H9 (cell line): ENCODE results near the gene PGS1. TPM values are rescaled to one million over a fixed set of nuclear protein-coding genes. Genes with fewer than 3 reads are reported as not detected.

Experiments used
- DNase-seq: peaks from one replicate; pipeline ENCODE4 v3.0.0-alpha.2; 2017
- H2AFZ ChIP-seq: one replicate; pipeline ENCODE4 v1.6.1; 2013; ENCODE audit warnings: mild to moderate bottlenecking, low read length, control low read depth, moderate library complexity
- H2AK5ac ChIP-seq: 2 replicates; pipeline ENCODE4 v1.6.1; 2013; ENCODE audit warnings: low read length, control low read depth, mixed read lengths; ENCODE audit not compliant: insufficient read length
- H2BK120ac ChIP-seq: one replicate; pipeline ENCODE4 v1.6.1; 2013; ENCODE audit warnings: low read depth, mild to moderate bottlenecking, low read length, control low read depth, inconsistent platforms; ENCODE audit not compliant: poor library complexity, severe bottlenecking
- H2BK12ac ChIP-seq: 2 replicates; pipeline ENCODE4 v1.6.1; 2013; ENCODE audit warnings: low read length, control low read depth, mixed read lengths, low read depth; ENCODE audit not compliant: insufficient read length
- H2BK15ac ChIP-seq: 2 replicates; pipeline ENCODE4 v1.6.1; 2013; ENCODE audit warnings: low read depth, low read length, control low read depth
- H2BK20ac ChIP-seq: one replicate; pipeline ENCODE4 v1.6.1; 2013; ENCODE audit warnings: low read depth, mild to moderate bottlenecking, low read length, control low read depth, inconsistent platforms; ENCODE audit not compliant: poor library complexity, severe bottlenecking
- H2BK5ac ChIP-seq: 2 replicates; pipeline ENCODE4 v1.6.1; 2013; ENCODE audit warnings: low read length, control low read depth, mixed read lengths; ENCODE audit not compliant: insufficient read length
- H3K14ac ChIP-seq: 2 replicates; pipeline ENCODE4 v1.6.1; 2013; ENCODE audit warnings: low read length, control low read depth; ENCODE audit not compliant: insufficient read depth
- H3K18ac ChIP-seq: 2 replicates; pipeline ENCODE4 v1.6.1; 2013; ENCODE audit warnings: low read depth, mild to moderate bottlenecking, mixed read lengths, low read length, control low read depth; ENCODE audit not compliant: insufficient read length
- H3K23ac ChIP-seq: 2 replicates; pipeline ENCODE4 v1.6.1; 2013; ENCODE audit warnings: low read length, control low read depth, mixed read lengths, low read depth; ENCODE audit not compliant: insufficient read length
- H3K23me2 ChIP-seq: 2 replicates; pipeline ENCODE4 v1.6.1; 2013; ENCODE audit warnings: low read depth, mild to moderate bottlenecking, mixed read lengths, low read length, control low read depth; ENCODE audit not compliant: insufficient read length, poor library complexity, severe bottlenecking
- H3K27ac ChIP-seq: 2 replicates; pipeline ENCODE4 v1.5.1; 2013; ENCODE audit warnings: low read length, control low read depth, mixed read lengths, low read depth; ENCODE audit not compliant: insufficient read length
- H3K27me3 ChIP-seq: 2 replicates; pipeline ENCODE4 v1.6.1; 2013; ENCODE audit warnings: low read length, control low read depth, inconsistent platforms; ENCODE audit not compliant: insufficient read depth
- H3K4ac ChIP-seq: 2 replicates; pipeline ENCODE4 v1.6.1; 2013; ENCODE audit warnings: low read depth, mild to moderate bottlenecking, control low read depth, inconsistent platforms, low read length, moderate library complexity
- H3K4me1 ChIP-seq: 2 replicates; pipeline ENCODE4 v1.6.1; 2013; ENCODE audit warnings: low read length, control low read depth, inconsistent platforms; ENCODE audit not compliant: insufficient read depth
- H3K4me2 ChIP-seq: 2 replicates; pipeline ENCODE4 v1.6.1; 2013; ENCODE audit warnings: low read length, control low read depth, mixed read lengths; ENCODE audit not compliant: insufficient read length, insufficient read depth
- H3K56ac ChIP-seq: 2 replicates; pipeline ENCODE4 v1.6.1; 2013; ENCODE audit warnings: low read depth, mild to moderate bottlenecking, mixed read lengths, low read length, control low read depth; ENCODE audit not compliant: insufficient read length
- H3K79me1 ChIP-seq: 2 replicates; pipeline ENCODE4 v1.6.1; 2013; ENCODE audit warnings: low read depth, mild to moderate bottlenecking, moderate library complexity, low read length, control low read depth, inconsistent platforms; ENCODE audit not compliant: insufficient read depth, poor library complexity, severe bottlenecking
- H3K79me2 ChIP-seq: 2 replicates; pipeline ENCODE4 v1.6.1; 2013; ENCODE audit warnings: low read length, control low read depth, inconsistent platforms; ENCODE audit not compliant: insufficient read depth
- H3K9ac ChIP-seq: 2 replicates; pipeline ENCODE4 v1.6.1; 2013; ENCODE audit warnings: low read length, control low read depth, mixed read lengths; ENCODE audit not compliant: insufficient read length; ENCODE audit errors: extremely low read depth
- H3K9me3 ChIP-seq: one replicate; pipeline ENCODE4 v1.6.1; 2013; ENCODE audit warnings: low read depth, low read length, inconsistent platforms; ENCODE audit not compliant: control insufficient read depth
- H3T11ph ChIP-seq: one replicate; pipeline ENCODE4 v1.6.1; 2013; ENCODE audit warnings: mild to moderate bottlenecking, low read length, control low read depth, inconsistent platforms
- H4K20me1 ChIP-seq: one replicate; pipeline ENCODE4 v1.6.1; 2013; ENCODE audit not compliant: control insufficient read depth, insufficient read length, insufficient read depth
- H4K5ac ChIP-seq: 2 replicates; pipeline ENCODE4 v1.6.1; 2013; ENCODE audit warnings: low read depth, mild to moderate bottlenecking, mixed read lengths, low read length, control low read depth; ENCODE audit not compliant: insufficient read length
- H4K8ac ChIP-seq: replicated peaks from 2 replicates; pipeline ENCODE4 v1.6.1; 2013; ENCODE audit warnings: low read length, control low read depth, mixed read lengths, low read depth; ENCODE audit not compliant: insufficient read length
- H4K91ac ChIP-seq: 2 replicates; pipeline ENCODE4 v1.6.1; 2013; ENCODE audit warnings: low read depth, mild to moderate bottlenecking, moderate library complexity, mixed read lengths, low read length, control low read depth; ENCODE audit not compliant: insufficient read length
- H3K27ac Mint-ChIP-seq, 3 experiments: 2 replicates in 2 of 3; 3 replicates in 1 of 3; pipeline ENCODE4 v1.8.0; 2020 to 2021; ENCODE audit warnings: mixed read lengths in 3 of 3, mild to moderate bottlenecking in 1 of 3, moderate library complexity in 1 of 3
- H3K27me3 Mint-ChIP-seq: 2 replicates; pipeline ENCODE4 v1.8.0; 2021; ENCODE audit warnings: low read depth, mild to moderate bottlenecking, moderate library complexity, mixed read lengths
- H3K36me3 Mint-ChIP-seq, 3 experiments: 2 replicates in 2 of 3; 3 replicates in 1 of 3; pipeline ENCODE4 v1.8.0; 2020 to 2021; ENCODE audit warnings: low read depth in 3 of 3, mixed read lengths in 3 of 3; ENCODE audit not compliant: insufficient read depth in 1 of 3
- H3K4me1 Mint-ChIP-seq, 2 experiments: 2 replicates each; pipeline ENCODE4 v1.8.0; 2020; ENCODE audit warnings: mixed read lengths in 2 of 2
- H3K4me3 Mint-ChIP-seq, 2 experiments: 2 replicates in 1 of 2; 3 replicates in 1 of 2; pipeline ENCODE4 v1.8.0; 2020 to 2021; ENCODE audit warnings: mild to moderate bottlenecking in 2 of 2, mixed read lengths in 2 of 2, moderate library complexity in 1 of 2
- H3K9me3 Mint-ChIP-seq, 2 experiments: 2 replicates in 1 of 2; 3 replicates in 1 of 2; pipeline ENCODE4 v1.8.0; 2020; ENCODE audit warnings: mild to moderate bottlenecking in 2 of 2, mixed read lengths in 2 of 2, moderate library complexity in 1 of 2
- CTCF ChIP-seq: fragments of 200-600 bp; sonication (generic); conservative IDR thresholded peaks from 3 replicates; pipeline ENCODE4 v1.8.0; 2021; ENCODE audit warnings: antibody characterized with exemption, mild to moderate bottlenecking
- WGBS: extraction: QIAGEN DNeasy Blood & Tissue Kit; methylation state at CpG from one replicate; pipeline ENCODE4 v1.1.7; 2013; ENCODE audit warnings: missing lambda C conversion rate, low lambda C conversion rate, mixed read lengths; ENCODE audit not compliant: insufficient read length; ENCODE audit errors: extremely low coverage; 5-methylcytosine and 5-hydroxymethylcytosine counted together
- total RNA-seq: library from RNA; stranded (reverse); gene quantifications from 2 replicates; pipeline ENCODE4 v1.2.1, GENCODE V29; 2021

PGS1 gene
- total RNA-seq, 1 experiment from 2014 or later, result 45.7 TPM

DNA sequence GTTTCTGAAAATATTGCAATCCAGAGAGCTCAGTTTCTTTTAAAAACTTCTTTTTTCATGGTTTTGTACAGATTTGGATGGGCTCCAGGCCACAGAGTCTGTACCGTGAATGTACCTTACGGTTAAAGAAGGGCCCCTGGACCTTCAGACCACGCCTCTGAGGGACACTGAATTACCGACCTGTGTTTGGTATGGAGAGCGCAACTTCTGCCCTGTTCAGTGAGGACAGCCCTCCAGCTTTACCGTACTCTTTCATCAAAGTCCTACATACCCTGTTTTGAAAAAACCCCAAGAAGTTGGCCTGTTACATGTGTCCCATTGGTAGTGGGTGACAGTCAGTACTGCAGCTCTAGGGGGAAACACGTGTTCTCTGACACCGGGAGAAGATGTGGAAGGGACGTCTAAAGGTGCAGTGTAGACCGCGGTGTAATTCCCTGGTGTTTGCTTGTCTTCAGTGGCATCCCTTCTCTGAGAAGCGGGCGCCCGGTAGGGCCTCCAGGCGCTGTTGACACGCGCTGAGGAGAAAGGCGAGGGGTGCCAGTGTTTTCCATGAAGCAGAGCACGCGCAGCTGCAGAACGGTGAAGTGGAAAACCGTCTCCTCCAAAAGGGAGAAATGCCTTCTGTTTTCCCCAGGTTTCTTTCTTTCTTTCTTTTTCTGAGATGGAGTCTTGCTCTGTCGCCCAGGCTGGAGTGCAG lies 6.2 kb downstream of the PGS1 start:
- Histone ChIP-seq H4K5ac (no peak overlapping the region), H3K4me2 (no peak overlapping the region), H4K20me1 (no peaks in the 10 kb centered on the region), H2BK15ac (no peak overlapping the region), H3K18ac (no peak overlapping the region), H3K4ac (no peak overlapping the region), H3K23me2 (no peaks in the 10 kb centered on the region), H2BK12ac (no peak overlapping the region), H4K8ac (no peak overlapping the region), H3K4me1 (peaks cover 12% of the 10 kb centered on the region), H3K79me1 (peaks cover 14% of the 10 kb centered on the region), H3K27me3 (no peaks in the 10 kb centered on the region), H2AFZ (no peak overlapping the region), H3K79me2 (peaks cover 70% of the 10 kb centered on the region), H2BK5ac (no peak overlapping the region), H3K9ac (no peak overlapping the region), H3K23ac (no peak overlapping the region), H3K27ac (no peak overlapping the region), H2BK20ac (no peak overlapping the region), H3K56ac (no peak overlapping the region), H2BK120ac (no peak overlapping the region), H3K9me3 (no peaks in the 10 kb centered on the region), H3K14ac (no peak overlapping the region), H3T11ph (no peak overlapping the region), H2AK5ac (no peak overlapping the region), H4K91ac (no peak overlapping the region)
- TF ChIP-seq CTCF, result no peak
- DNase-seq, result no peak
- H3K27ac Mint-ChIP-seq, result peak overlapping the region in 2 of 3 experiments; percentile 74 to 87; a peak in 5 of 7 replicates
- H3K36me3 Mint-ChIP-seq, result peaks cover 5 to 16% (median 13%) of the 10 kb centered on the region in 3 experiments; a peak in 6 of 7 replicates
- no peak overlapping the region for H3K4me3 Mint-ChIP-seq
- H3K9me3 Mint-ChIP-seq, result no peaks in the 10 kb centered on the region
- peaks cover 61 to 76% of the 10 kb centered on the region in 2 experiments for H3K4me1 Mint-ChIP-seq
- H3K27me3 Mint-ChIP-seq, result no peaks in the 10 kb centered on the region
- no CpG with 5 or more reads among the region's 23 CpGs for WGBS
